IPS DF 6.9 (cell line): ENCODE results near the gene CISTR.

Source experiments
- DNase-seq: peaks from one replicate; pipeline ENCODE4 v3.0.0-alpha.2; 2013; ENCODE audit warnings: low read depth, low spot score
- H3K27ac ChIP-seq: one replicate; pipeline ENCODE4 v1.5.1; 2013; ENCODE audit warnings: low read length, control low read depth
- H3K27me3 ChIP-seq: 2 replicates; pipeline ENCODE4 v1.6.1; 2013; ENCODE audit warnings: mild to moderate bottlenecking, low read length; ENCODE audit not compliant: control insufficient read depth, insufficient read depth
- H3K36me3 ChIP-seq: 2 replicates; pipeline ENCODE4 v1.6.1; 2013; ENCODE audit warnings: low read length; ENCODE audit not compliant: control insufficient read depth, insufficient read depth
- H3K4me1 ChIP-seq: 2 replicates; pipeline ENCODE4 v1.6.1; 2013; ENCODE audit warnings: low read length; ENCODE audit not compliant: control insufficient read depth, insufficient read depth
- H3K4me3 ChIP-seq: 2 replicates; pipeline ENCODE4 v1.5.1; 2013; ENCODE audit warnings: mild to moderate bottlenecking, low read length
- H3K9me3 ChIP-seq: 2 replicates; pipeline ENCODE4 v1.6.1; 2013; ENCODE audit warnings: low read length, inconsistent platforms; ENCODE audit not compliant: control insufficient read depth, insufficient read depth
- WGBS: extraction: QIAGEN DNeasy Blood & Tissue Kit; methylation state at CpG from one replicate; pipeline ENCODE4 v1.1.7; 2013; ENCODE audit warnings: mixed read lengths, missing lambda C conversion rate; ENCODE audit not compliant: insufficient read length, insufficient coverage; 5-methylcytosine and 5-hydroxymethylcytosine counted together

Gene CISTR

DNA sequence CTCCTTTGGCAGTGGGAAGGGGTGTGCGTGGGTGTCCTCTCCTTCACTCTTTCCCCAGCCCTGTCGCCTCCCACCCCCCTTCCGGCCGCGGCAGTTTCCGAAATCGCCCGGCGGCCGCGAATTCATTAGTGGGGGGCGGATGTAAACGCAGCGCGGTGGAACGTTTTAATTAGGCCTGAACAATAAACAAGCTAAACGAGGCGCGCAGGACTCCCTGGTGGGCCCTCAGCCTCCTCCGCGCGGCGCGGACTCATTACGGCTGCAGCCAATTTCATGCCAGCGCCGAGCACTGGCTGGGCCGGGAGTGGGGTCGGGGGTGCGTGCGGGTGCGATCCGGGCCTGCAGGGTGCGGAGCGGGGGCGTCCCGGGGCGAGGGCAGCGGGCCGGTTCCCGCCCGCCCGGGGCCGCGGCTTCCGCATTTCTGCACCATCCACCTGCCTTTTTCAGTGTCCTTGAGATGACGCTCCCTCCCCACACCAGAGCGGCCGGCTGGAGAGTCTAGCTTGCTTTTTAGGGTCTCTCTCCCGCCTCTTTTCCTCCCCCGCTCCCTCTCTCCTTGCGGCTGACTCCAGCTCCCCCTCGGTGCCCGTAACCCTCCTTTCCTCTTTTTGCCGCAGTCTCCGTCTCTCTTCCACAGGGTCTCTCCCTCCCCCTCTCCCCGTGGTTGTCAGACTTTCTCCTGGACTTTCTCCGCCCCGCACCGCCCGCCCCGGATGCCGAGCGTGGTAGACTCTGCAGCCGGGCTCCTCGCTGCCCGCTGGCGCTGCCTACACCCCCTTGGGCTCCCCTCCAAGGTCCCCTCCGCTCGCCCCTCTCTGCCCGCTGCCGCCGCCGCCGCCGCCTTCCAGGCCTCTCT lies at the start of gene CISTR:
Gene CISTR, minus strand, starts transcription at position 644 of the 856 bp plus-strand sequence.
- Histone ChIP-seq H3K36me3 (no peaks in the 10 kb centered on the region), H3K4me1 (peaks cover 12% of the 10 kb centered on the region; the same call in 1 of the 2 replicates), H3K27ac (no peak within 1 kb of the TSS), H3K4me3 (peak within 1 kb of the TSS; percentile 49; the same call in 1 of the 2 replicates), H3K9me3 (no peaks in the 10 kb centered on the region), H3K27me3 (peaks cover 69% of the 10 kb centered on the region)
- no peak for DNase-seq
- no CpG with 5 or more reads among the region's 76 CpGs for WGBS

DNA sequence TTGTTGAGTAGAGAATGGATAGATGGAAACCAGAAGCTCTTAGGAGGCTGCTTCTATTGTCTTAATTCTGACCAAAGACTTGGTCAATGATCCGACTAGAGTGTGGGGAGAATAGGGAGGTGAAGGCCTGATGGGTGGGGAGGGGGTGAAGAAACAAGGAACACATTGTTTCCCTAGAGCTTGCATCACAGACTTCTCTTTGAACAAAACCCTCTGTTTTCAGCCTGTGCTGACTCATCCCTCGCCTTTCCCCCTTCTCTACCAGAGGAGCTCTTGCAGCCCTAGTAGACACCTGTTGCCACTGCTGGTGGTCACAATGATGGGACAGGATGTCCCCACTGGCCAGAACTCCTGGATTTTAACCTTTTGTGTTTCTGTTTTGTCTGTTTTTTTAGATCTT lies 46.8 kb upstream of the CISTR start:
- H3K4me3 ChIP-seq = no peak overlapping the region
- DNase-seq = no peak
- H3K27me3 ChIP-seq = no peaks in the 10 kb centered on the region; the same call in 1 of the 2 replicates
- no peaks in the 10 kb centered on the region for H3K4me1 ChIP-seq
- WGBS = no CpG with 5 or more reads among the region's 2 CpGs
- no peaks in the 10 kb centered on the region for H3K36me3 ChIP-seq
- H3K9me3 ChIP-seq = no peaks in the 10 kb centered on the region
- no peak overlapping the region for H3K27ac ChIP-seq

DNA sequence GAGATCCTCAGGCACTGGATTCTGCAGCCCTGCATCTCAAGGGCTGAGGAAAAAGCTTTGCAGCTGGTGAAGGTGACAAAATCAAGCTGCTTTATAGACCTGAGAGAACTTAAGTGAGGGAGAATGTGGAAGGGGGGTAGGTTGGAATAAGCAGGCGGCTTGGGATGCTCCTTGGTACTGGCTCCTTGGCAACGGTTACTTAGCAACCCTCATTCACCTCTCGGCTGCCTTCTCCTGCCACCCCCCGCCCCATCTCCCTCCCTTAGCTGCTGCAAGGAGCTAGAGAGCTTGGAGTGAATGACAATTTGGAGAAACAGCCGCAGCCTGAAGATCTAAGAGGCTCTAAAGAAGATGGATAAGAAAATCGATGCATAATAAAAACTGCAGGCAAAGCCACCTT lies 44.1 kb upstream of the CISTR start:
- no peaks in the 10 kb centered on the region; the same call in 1 of the 2 replicates for H3K27me3 ChIP-seq
- no CpG with 5 or more reads among the region's 6 CpGs for WGBS

DNA sequence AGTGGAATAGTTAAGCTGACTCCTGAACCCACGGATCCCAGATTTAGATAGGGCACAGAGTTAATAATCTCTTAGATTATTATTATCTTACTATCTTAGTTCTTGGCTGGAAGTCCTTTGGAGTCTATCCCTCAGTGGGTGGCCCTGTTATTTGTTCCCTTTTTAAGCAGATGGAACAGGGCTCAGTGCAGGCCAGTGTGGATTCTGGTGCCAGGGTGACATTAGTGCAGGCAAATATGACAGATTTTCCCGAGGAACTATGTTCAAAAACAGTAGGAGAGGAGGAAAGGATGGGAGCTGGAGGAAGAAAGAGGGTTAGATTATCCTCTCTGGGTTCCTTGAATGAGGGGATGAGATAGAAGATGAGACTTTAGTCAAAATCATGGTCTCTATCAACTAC lies 41.4 kb upstream of the CISTR start:
- no peak for DNase-seq
- Histone ChIP-seq H3K9me3 (no peaks in the 10 kb centered on the region), H3K27me3 (no peaks in the 10 kb centered on the region; the same call in 1 of the 2 replicates), H3K36me3 (no peaks in the 10 kb centered on the region), H3K4me3 (no peak overlapping the region), H3K4me1 (no peaks in the 10 kb centered on the region), H3K27ac (no peak overlapping the region)
- no CpG with 5 or more reads among the region's 2 CpGs for WGBS

More for the DNA sequence above, 44.1 kb upstream of the CISTR start:
- DNase-seq = no peak
- H3K36me3 ChIP-seq = no peaks in the 10 kb centered on the region
- H3K4me3 ChIP-seq = no peak overlapping the region
- H3K27ac ChIP-seq = no peak overlapping the region
- H3K4me1 ChIP-seq = no peaks in the 10 kb centered on the region
- no peaks in the 10 kb centered on the region for H3K9me3 ChIP-seq

DNA sequence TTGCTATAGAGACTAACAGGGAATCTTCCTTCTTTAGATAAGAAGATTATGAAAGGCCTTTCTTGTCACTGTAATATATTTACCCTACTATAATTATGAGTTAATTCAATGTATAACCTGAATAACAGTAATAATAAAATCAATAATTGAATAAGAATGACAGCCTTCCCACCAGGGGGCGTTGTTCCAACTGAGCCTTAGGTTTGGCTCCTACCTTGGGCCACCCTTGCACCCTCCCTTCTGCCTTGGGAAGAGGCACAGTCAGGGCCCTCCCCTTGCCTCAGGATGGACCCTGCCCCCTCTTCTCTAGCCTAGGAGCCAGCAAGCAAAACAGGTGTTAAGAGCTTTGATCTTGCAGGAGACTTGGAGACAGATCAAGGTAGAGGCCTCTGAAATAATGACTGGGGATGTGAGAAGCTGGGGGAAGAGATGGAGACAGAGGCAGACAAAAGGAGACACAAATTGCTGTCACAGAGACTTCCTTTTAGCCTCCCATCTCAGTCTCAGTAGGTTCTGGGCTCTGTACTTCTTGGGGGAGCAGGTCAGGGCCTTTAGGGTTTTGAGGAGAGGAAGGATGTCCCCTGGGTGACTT lies 40.1 kb upstream of the CISTR start:
- Histone ChIP-seq H3K27ac (no peak overlapping the region), H3K36me3 (no peaks in the 10 kb centered on the region), H3K9me3 (no peaks in the 10 kb centered on the region), H3K27me3 (no peaks in the 10 kb centered on the region; the same call in 1 of the 2 replicates), H3K4me3 (no peak overlapping the region), H3K4me1 (no peaks in the 10 kb centered on the region)
- no CpG with 5 or more reads among the region's 1 CpG for WGBS
- DNase-seq = peak; percentile 45

DNA sequence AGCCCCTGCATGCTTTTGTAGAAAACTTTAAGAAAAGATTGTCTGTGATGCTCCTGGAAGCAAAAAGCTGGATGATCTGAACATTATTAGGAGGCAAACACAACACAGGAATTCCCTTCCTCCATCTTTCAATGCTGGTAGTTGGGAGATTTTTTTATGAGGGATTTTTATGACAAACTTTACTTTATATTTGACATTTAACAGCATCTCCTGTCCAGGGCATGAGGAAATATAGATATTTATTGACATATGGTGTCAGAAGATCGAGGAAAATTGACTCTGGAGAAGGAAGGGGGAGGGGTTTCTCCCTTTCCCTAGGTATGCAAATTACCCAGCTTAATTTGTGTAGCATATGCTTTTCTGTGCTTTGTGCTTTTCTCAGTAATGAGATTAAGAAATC lies 37.8 kb upstream of the CISTR start:
- Histone ChIP-seq H3K4me3 (no peak overlapping the region), H3K36me3 (no peaks in the 10 kb centered on the region), H3K27ac (no peak overlapping the region), H3K4me1 (no peaks in the 10 kb centered on the region), H3K27me3 (no peaks in the 10 kb centered on the region; the same call in 1 of the 2 replicates), H3K9me3 (no peaks in the 10 kb centered on the region)
- no peak for DNase-seq
- WGBS = no CpG with 5 or more reads among the region's 1 CpG

DNA sequence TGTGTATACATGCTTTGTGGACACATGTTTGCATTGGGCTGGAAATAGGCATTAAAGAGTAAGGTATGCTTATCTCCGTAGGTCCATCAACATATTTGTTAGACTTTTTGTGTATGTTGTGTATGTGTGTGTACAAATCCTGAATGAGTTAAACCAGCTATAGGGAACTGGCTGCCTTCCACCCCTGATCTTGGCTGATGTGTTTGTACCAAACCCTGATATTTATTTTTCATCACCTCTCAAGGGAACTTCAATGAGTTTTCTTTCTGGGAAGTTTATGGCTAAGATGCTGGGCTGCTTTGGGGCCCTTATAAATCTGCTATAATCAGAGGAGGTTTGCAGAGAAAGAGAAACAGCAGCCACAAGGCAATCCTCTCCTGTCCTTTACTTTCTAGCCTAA lies 37.1 kb upstream of the CISTR start:
- H3K27ac ChIP-seq = no peak overlapping the region

DNA sequence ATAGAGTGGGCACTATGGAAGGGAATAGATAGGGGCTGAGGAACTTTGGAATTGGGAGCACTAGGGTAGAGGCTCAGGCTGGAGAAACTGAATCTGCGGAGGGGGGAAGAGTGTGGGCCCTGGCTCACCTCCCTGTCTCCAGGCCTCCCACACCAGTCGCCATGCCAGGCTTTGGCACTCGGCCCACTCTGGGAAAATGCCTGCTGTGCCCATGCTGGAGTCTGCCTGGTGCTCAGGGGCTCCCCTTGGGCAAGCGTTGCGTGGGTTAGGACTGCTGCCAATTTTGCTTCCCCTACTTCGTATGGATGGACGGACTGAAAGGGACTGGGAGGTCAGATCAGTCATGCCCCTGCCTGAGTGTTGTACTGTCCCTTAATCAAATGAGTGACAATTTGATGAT lies 34.6 kb upstream of the CISTR start:
- H3K4me1 ChIP-seq = no peaks in the 10 kb centered on the region
- no peak overlapping the region for H3K27ac ChIP-seq
- no CpG with 5 or more reads among the region's 7 CpGs for WGBS
- no peaks in the 10 kb centered on the region for H3K9me3 ChIP-seq
- DNase-seq = no peak
- no peaks in the 10 kb centered on the region for H3K36me3 ChIP-seq
- no peak overlapping the region for H3K4me3 ChIP-seq
- no peaks in the 10 kb centered on the region for H3K27me3 ChIP-seq

More for the DNA sequence above, 37.1 kb upstream of the CISTR start:
- Histone ChIP-seq H3K9me3 (no peaks in the 10 kb centered on the region), H3K4me3 (no peak overlapping the region), H3K27me3 (no peaks in the 10 kb centered on the region; the same call in 1 of the 2 replicates), H3K4me1 (no peaks in the 10 kb centered on the region), H3K36me3 (no peaks in the 10 kb centered on the region)
- WGBS = no CpG with 5 or more reads among the region's 1 CpG
- no peak for DNase-seq

DNA sequence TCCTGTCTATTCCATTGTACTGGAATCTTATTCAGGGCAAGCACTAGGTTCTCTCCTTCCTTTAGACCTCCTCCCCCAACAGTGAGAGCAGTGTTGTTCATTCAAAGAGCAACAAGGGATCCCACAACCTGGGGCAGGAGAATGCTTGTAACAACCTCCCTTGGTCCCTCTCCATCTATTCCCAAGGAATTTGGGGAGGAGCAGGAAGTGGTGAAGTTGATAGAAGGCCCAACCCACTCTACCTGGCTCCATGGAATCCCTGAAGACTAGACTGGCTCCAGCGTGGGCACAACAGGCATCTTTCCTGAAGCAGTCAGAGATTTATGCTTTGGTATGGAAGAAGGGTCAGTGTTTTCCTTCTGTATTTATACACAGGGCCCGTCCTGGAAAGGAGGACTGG lies 33.4 kb upstream of the CISTR start:
- no peaks in the 10 kb centered on the region for H3K4me1 ChIP-seq
- no CpG with 5 or more reads among the region's 2 CpGs for WGBS
- no peaks in the 10 kb centered on the region for H3K36me3 ChIP-seq
- no peak overlapping the region for H3K4me3 ChIP-seq
- DNase-seq = no peak
- H3K9me3 ChIP-seq = no peaks in the 10 kb centered on the region
- H3K27ac ChIP-seq = no peak overlapping the region
- H3K27me3 ChIP-seq = no peaks in the 10 kb centered on the region

DNA sequence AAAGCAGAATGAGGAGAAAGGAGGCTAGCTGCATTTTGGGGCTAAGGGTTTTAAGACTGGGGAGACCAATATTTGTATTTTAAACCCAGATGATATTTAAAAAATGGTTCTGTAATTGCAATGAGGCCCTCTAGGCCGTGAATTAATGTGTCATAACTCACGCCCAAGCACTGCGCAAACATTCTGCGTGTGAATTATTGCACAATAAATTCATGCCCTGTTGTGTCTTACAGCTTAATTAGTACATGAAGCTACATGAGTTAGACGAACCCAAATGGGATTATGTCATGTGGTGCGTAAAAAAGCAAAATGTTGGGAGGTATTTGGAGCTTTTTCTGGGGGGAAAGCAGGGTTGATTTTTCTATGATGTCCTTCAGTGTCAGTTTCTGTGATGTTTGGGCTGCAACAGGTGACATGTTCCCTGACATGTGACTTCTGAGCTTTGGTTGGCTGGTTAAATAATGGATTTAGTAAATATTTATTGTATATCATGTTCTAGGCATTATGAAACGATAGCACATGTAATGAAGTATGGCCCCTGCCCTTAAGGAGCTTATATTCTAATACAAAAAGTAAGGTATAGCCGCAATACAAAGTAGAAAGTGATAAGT lies 30.4 kb upstream of the CISTR start:
- Histone ChIP-seq H3K9me3 (no peaks in the 10 kb centered on the region), H3K4me3 (no peak overlapping the region), H3K4me1 (no peaks in the 10 kb centered on the region), H3K27ac (no peak overlapping the region), H3K36me3 (no peaks in the 10 kb centered on the region), H3K27me3 (no peaks in the 10 kb centered on the region)
- WGBS = no CpG with 5 or more reads among the region's 8 CpGs
- DNase-seq = no peak
